Stimulated activated CD4-positive, alpha-beta T cell treated with anti-CD3 and anti-CD28 coated beads, Interleukin-2, amount 100 ng/mL, for 4 hours (primary cell): Measurements from ENCODE around the gene ARPC5.
"Not testable (repeated sequence)": the region's sequence is repeated elsewhere in the genome, so short reads cannot be mapped to it uniquely, and the experiment has no call there.

Source experiments
- DNase-seq: peaks from one replicate; pipeline ENCODE4 v3.0.0-alpha.2; 2020; ENCODE audit warnings: low read depth

The ARPC5 gene

GRCh38 chr1:183645531-183645930, 9.9 kb upstream of the ARPC5 start:
- no peak for DNase-seq

DNA sequence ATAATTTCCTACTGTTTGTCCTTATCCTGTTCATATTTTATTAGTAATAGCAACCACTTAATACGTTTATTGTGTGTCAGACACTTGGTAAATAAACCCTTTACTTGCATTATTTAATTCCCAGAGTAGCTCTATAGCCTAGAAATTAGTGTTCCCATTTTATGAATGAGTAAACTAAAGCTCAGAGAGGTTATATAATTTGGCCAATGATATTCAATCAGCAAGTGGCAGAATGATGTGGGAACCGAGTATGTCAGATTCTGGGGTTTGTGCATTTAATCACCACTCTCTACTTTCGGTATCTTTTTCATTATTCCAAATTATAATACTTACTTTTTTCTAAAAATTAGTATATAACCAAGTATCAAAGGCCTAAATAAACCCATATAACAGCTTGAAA, 6.6 kb upstream of the ARPC5 start:
- DNase-seq, result no peak

DNA sequence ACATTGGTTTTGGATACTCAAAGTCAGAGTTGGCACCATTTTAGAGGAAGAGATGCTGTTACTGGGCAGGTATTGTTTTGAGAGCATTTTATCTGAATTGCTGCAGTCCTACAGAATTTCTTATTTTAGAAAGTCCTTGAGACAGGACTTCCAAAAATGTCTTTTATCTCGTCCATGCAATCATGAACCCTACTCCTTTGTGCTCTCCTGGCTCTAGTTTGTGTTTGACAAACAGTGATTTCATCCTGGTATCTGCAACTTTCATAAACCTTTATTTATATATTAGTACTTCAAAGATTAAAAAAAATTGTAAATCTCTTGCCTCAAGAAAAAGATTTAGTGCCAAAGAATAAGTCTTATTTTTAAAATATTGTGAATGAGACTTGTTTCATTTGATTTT, 4.6 kb upstream of the ARPC5 start:
- DNase-seq, result no peak

DNA sequence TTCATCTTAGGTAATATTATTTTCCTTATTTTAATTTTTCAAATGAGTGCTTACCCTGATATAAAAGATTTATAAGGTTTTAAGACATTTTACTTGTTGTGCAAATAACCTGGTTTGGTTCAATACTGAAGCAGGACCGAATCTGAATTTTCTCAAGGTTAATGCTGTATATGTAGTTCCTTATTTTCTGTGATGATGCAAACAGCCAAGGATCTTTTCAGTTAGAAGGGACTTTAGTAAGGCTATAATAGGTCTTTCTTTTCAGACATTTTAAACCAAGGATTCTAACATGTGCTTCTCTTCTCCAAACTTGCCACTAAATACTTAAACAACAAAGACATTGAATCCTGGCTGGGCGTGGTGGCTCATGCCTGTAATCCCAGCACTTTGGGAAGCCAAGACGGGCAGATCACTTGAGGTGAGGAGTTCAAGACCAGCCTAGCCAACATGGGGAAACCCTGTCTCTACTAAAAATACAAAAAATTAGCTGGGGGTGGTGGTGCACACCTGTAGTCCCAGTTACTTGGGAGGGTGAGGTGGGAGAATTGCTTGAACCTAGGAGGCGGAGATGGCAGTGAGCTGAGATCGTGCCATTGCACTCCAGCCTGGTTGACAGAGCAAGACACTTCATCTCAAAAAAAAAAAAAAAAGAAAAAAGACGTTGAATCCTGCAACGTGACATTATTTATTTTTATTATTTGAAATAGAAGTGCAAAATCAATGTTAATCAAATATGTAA, 3.2 kb upstream of the ARPC5 start:
- no peak for DNase-seq

GRCh38 chr1:183636783-183637182, 1.2 kb upstream of the ARPC5 start:
- DNase-seq, result no peak

GRCh38 chr1:183636334-183636682, 725 bp upstream of the ARPC5 start:
- no peak for DNase-seq

DNA sequence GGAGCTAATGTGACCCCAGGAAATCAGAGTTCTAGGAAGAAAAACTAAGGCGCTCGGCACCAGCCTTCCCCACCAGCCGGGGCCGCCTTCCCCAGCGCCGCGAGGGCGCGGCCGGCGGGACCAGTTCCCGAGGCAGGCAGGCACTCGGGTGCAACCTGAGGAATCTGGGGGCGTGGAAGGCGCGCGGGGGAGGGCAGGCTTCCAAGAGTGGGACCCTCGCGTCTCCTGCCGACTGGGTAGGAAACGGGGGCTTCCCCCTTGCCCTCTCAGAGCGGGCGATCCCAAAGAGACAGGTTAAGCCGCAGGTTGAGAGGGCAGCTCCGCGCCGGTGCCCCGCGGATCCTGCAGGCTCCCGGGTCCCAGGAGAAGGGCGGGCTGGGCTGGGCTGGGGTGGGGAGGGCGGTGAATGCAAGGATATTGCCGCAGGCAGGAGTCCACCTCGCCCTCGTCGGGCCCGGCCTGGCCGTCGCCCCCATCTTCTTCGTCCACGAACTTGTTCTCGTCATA, 431 bp downstream of the ARPC5 start:
- DNase-seq, result peak; percentile 11

GRCh38 chr1:183634429-183635065, 1.0 kb downstream of the ARPC5 start:
- no peak for DNase-seq

- DNase-seq, result peak; percentile 12
Measured at GRCh38 chr1:183633676-183634343, 1.8 kb downstream of the ARPC5 start.

DNA sequence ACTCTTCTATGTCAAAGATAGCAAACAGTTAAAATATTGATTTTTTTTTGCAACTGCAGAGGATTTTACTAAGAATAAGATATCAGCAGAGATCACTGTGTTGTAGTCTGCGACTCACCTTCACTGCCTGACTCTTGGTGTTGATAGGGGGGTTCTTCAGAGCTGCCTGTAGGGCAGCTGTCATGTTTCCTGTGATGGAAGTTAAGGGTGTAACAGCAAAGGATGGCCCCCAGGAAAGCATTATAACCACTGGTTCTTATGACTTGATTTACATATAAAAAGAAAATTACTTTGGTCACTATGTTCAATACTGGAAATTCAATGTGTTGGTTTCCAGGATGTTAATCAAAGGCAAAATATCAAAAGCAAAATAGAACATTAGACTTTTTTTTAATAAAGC, 2.6 kb downstream of the ARPC5 start:
- DNase-seq, result no peak

DNA sequence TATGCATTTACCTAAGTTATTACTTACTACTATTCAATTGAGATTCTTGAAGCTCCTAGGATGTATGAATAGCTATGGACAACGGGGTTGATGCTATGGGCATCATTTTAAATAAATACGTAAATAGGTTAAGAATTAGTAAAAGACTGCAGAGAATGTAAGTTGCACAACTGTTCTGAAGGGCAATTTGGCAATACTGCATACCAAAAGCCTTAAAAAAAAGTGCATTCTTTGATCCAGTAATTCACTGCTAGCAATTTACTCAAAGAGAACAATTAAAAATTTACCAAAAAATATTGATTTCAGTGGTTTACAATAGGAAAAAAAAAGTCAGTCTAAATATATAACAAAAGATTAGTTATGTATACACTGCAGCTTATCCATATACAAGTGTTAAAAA, 3.5 kb downstream of the ARPC5 start:
- no peak for DNase-seq

- no peak for DNase-seq
Measured at GRCh38 chr1:183630748-183631147, 4.8 kb downstream of the ARPC5 start.

DNA sequence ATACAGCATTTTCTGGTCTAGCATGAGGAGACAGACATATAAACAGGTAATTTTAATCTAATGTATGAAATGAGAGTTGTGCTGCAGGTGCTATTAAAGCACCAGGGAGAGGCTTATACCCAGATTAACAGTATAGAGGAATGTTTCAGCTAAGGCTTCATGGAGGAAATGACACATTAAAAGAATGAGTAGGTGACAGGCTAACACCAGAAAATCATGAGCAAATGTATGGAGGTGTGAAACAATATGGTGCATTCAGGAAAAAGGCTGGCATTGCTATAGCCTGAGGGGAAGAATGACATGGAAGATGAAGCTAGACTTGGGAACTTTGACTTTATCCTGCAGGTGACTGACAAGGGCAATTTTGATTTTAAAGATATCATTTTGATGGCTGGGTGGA, 7.0 kb downstream of the ARPC5 start:
- DNase-seq, result no peak

DNA sequence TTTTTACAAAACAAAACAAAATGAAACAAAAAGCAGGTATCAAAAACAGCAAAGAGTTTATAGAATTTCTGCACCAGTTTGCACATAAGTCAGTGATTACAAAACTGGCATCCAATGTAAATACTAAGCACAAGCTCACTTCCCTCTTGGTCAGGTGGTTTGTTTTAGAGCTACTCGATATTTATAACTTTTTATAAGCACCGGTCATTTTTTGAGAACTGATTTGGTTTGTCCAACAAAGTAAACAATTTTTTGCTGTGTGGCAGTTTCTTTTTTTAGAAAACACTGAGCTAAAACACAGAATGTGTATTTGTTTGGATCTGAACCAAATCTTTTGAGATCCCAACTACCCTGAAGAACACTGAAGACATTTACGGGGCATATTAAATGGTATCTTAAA, 9.3 kb downstream of the ARPC5 start:
- not testable (repeated sequence) for DNase-seq

DNA sequence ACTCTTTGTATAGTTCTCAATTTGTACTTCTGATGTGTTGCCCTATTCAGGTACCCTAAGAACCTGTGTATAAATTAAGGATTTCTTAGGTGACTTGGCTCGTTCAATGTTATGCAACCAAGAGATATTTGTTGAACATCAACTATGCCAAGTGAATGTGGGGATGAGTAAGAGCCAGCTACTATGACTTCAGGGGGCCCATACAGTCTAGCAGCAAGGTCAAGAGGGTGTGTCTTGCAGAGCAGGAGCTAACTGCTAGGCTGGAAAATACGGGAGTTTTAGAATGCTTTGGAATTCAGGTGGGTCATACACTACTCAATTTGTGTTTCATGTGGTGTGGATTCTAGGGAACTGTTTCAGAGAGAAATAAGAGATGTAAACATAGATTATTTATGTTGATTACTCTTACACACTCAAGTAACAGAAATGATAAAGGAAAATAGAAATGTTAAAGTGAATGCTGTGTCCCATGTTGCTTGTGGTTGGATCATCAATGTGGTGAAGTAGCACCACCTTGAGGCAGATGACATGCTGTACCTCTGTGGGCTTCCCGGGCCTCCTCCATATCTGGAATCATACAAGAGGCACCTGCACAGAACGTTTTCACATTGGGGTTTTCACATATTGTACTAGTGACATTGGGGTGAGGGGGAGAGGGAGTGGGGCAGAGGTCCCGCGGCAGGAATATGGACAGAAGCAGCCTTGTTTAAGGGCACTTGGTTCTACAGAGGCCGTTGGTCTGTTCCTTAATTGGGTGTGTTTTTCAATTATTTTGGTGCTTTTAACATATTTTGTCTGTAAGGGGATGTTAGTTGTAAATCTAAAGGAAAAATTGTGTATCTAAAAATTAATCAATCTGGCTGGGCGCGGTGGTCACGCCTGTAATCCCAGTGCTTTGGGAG, 12.4 kb downstream of the ARPC5 start:
- peak; percentile 35 for DNase-seq

- DNase-seq, result no peak
Measured at GRCh38 chr1:183622013-183622412, 13.6 kb downstream of the ARPC5 start.

GRCh38 chr1:183620311-183620710, 15.3 kb downstream of the ARPC5 start:
- no peak for DNase-seq

GRCh38 chr1:183619781-183620180, 15.8 kb downstream of the ARPC5 start:
- DNase-seq, result no peak

GRCh38 chr1:183618202-183618601, 17.4 kb downstream of the ARPC5 start:
- DNase-seq, result not testable (repeated sequence)

- not testable (repeated sequence) for DNase-seq
Measured at GRCh38 chr1:183612975-183613374, 22.6 kb downstream of the ARPC5 start.

GRCh38 chr1:183612407-183612806, 23.2 kb downstream of the ARPC5 start:
- no peak for DNase-seq

GRCh38 chr1:183611021-183611420, 24.6 kb downstream of the ARPC5 start:
- no peak for DNase-seq
